ENCODE data around the gene TMEM41B. TPM values are rescaled to one million over a fixed set of nuclear protein-coding genes. Genes with fewer than 3 reads are reported as not detected.
"Not testable (repeated sequence)": the region's sequence is repeated elsewhere in the genome, so short reads cannot be mapped to it uniquely, and the experiment has no call there.

The TMEM41B gene
- total and polyA plus RNA-seq, 2 of the 4 experiments (the other 2 are of a cell fraction) = 20.8 to 21.5 TPM

DNA sequence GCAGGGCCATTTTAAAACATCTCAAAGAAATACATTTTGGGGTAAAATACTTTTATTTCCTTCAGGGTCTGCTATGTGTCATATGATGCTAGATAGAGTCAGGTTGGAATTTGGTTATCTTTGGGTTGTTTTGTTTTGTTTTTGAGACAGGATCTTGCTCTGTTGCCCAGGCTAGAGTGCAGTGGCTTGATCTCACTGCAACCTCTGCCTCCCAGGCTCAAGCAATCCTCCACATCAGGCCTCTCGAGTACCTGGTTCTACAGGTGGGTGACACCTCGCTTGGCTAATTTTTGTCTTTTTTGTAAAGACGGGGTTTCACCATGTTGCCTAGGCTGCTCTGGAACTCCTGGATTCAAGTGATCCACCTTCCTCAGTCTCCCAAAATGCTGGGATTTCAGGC lies 66.5 kb downstream of the TMEM41B start:
- TF ChIP-seq RAD21 (IDR thresholded peaks at IDR 0.05; ENCODE audit: low read length) = no peak
- Histone ChIP-seq H2BK15ac (ENCODE audit: low read depth, low read length) (no peak overlapping the region), H3K9me1 (ENCODE audit: insufficient read depth, low read length) (peaks cover 5% of the 10 kb centered on the region; the same call in 1 of the 2 replicates), H3K4ac (ENCODE audit: low read depth, low read length) (no peak overlapping the region), H3K4me1 (ENCODE audit: control insufficient read depth, insufficient read depth, low read length) (0 out of 2 replicates have a peak, but pooled peaks cover 1% of the 10 kb centered on the region), H2AFZ (replicated peaks; ENCODE audit: low read length, poor library complexity) (no peak overlapping the region), H4K20me1 (ENCODE audit: insufficient read depth, low read length) (peaks cover 82% of the 10 kb centered on the region), H2BK5ac (ENCODE audit: low read depth, low read length, poor library complexity, severe bottlenecking) (no peak overlapping the region), H3K9ac (ENCODE audit: low read depth, low read length) (no peak overlapping the region), H3K27ac (ENCODE audit: insufficient read depth, low read length) (no peak overlapping the region), H3K4me3 (ENCODE audit: insufficient read depth, low read depth, low read length) (no peak overlapping the region), H3K56ac (ENCODE audit: extremely low read depth, insufficient read depth, low read length) (no peak overlapping the region), H2AK9ac (replicated peaks; ENCODE audit: low read depth, low read length, poor library complexity) (no peak overlapping the region), H2BK20ac (ENCODE audit: low read depth, low read length) (no peak overlapping the region), H4K8ac (ENCODE audit: low read depth in 2 of 2, low read length in 2 of 2) (no peak overlapping the region), H3K79me1 (ENCODE audit: low read depth in 1 of 2, low read length in 2 of 2) (peaks cover 13 to 73% of the 10 kb centered on the region in 2 experiments), H3K36me3 (ENCODE audit: control insufficient read depth, insufficient read depth, low read length) (no peaks in the 10 kb centered on the region; the same call in 1 of the 2 replicates), H2BK120ac (ENCODE audit: low read depth, low read length) (no peak overlapping the region), H3K4me2 (ENCODE audit: low read depth, low read length) (no peak overlapping the region), H3K18ac (ENCODE audit: low read depth, low read length) (no peak overlapping the region), H3K14ac (replicated peaks; ENCODE audit: low read depth, low read length) (no peak overlapping the region), H2AK5ac (ENCODE audit: low read depth, low read length) (no peak overlapping the region), H4K5ac (ENCODE audit: low read depth, low read length) (no peak overlapping the region), H4K91ac (ENCODE audit: insufficient read depth, low read depth, low read length) (no peak overlapping the region), H3K23ac (ENCODE audit: low read depth, low read length) (no peak overlapping the region), H3K9me3 (ENCODE audit: control insufficient read depth, insufficient read depth, low read length) (no peaks in the 10 kb centered on the region), H3K27me3 (ENCODE audit: control insufficient read depth, insufficient read depth, low read length) (no peaks in the 10 kb centered on the region)
- WGBS, 2 experiments (ENCODE audit: extremely low coverage in 2 of 2, insufficient read length in 1 of 2) = 90% methylated on average over 2 of the region's 3 CpGs; no CpG with 5 or more reads in 1 of the 2 experiments
- POLR2A ChIA-PET (ENCODE audit: unreplicated experiment) = no interaction called here
- no peak for ATAC-seq (ENCODE audit: low read depth)
- in situ Hi-C loops (cut with MboI; ENCODE audit: low sequenced_read_pairs) (no loop called here), dilution Hi-C loops (cut with HindIII; ENCODE audit: low sequenced_read_pairs, unreplicated experiment) (no loop called here), intact Hi-C loops (cut with micrococcal nuclease) (no loop called here)
- DNase-seq = no peak
- CTCF ChIA-PET = interaction anchor here (0.9 kb wide), 1 partner anchor 37 kb away, joined by 3 read pairs; no protein-coding TSS in a partner anchor
- no TSS peak for BruUV-seq (replicated peaks)

DNA sequence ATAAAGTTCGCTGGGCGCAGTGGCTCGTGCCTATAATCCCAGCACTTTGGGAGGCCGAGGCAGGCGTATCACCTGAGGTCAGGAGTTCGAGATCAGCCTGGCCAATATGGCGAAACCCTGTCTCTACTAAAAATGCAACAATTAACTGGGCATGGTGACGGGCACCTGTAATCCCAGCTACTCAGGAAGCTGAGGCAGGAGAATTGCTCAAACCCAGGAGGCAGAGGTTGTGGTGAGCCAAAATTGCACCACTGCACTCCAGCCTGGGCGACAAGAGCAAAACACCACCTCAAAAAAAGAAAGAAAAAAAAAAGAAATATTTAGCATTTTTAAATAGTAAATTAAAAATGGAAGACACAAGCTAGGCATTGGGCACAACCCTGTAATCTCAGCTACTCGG lies 78.2 kb downstream of the TMEM41B start:
- H3K9me3 ChIP-seq (ENCODE audit: control insufficient read depth, insufficient read depth, low read length); H3K14ac ChIP-seq (replicated peaks; ENCODE audit: low read depth, low read length); H2BK5ac ChIP-seq (ENCODE audit: low read depth, low read length, poor library complexity, severe bottlenecking); H3K4ac ChIP-seq (ENCODE audit: low read depth, low read length); H3K9me1 ChIP-seq (ENCODE audit: insufficient read depth, low read length); H3K4me3 ChIP-seq (ENCODE audit: insufficient read depth, low read depth, low read length); H2BK15ac ChIP-seq (ENCODE audit: low read depth, low read length); H2BK20ac ChIP-seq (ENCODE audit: low read depth, low read length); dilution Hi-C loops (cut with HindIII; ENCODE audit: low sequenced_read_pairs, unreplicated experiment); H3K36me3 ChIP-seq (ENCODE audit: control insufficient read depth, insufficient read depth, low read length); H2AK5ac ChIP-seq (ENCODE audit: low read depth, low read length); intact Hi-C loops (cut with micrococcal nuclease); H4K8ac ChIP-seq (ENCODE audit: low read depth in 2 of 2, low read length in 2 of 2); H3K4me2 ChIP-seq (ENCODE audit: low read depth, low read length); POLR2A ChIA-PET (ENCODE audit: unreplicated experiment); ATAC-seq (ENCODE audit: low read depth); H2AFZ ChIP-seq (replicated peaks; ENCODE audit: low read length, poor library complexity); DNase-seq; H2AK9ac ChIP-seq (replicated peaks; ENCODE audit: low read depth, low read length, poor library complexity); in situ Hi-C loops (cut with MboI; ENCODE audit: low sequenced_read_pairs); H2BK120ac ChIP-seq (ENCODE audit: low read depth, low read length); H3K23ac ChIP-seq (ENCODE audit: low read depth, low read length); H4K91ac ChIP-seq (ENCODE audit: insufficient read depth, low read depth, low read length); H4K5ac ChIP-seq (ENCODE audit: low read depth, low read length); H3K27ac ChIP-seq (ENCODE audit: insufficient read depth, low read length); H3K4me1 ChIP-seq (ENCODE audit: control insufficient read depth, insufficient read depth, low read length); H3K27me3 ChIP-seq (ENCODE audit: control insufficient read depth, insufficient read depth, low read length); H3K56ac ChIP-seq (ENCODE audit: extremely low read depth, insufficient read depth, low read length); BruUV-seq (replicated peaks); H3K18ac ChIP-seq (ENCODE audit: low read depth, low read length); H3K9ac ChIP-seq (ENCODE audit: low read depth, low read length): not testable (repeated sequence)
- CTCF ChIA-PET = interaction anchor here (0.7 kb wide), 1 partner anchor 223 kb away, joined by 3 read pairs; no protein-coding TSS in a partner anchor
- Histone ChIP-seq H4K20me1 (ENCODE audit: insufficient read depth, low read length) (peaks cover 81% of the 10 kb centered on the region), H3K79me1 (ENCODE audit: low read depth in 1 of 2, low read length in 2 of 2) (peaks cover 6 to 73% of the 10 kb centered on the region in 2 experiments; a peak in 3 of 4 replicates)
- WGBS, 2 experiments (ENCODE audit: extremely low coverage in 2 of 2, insufficient read length in 1 of 2) = 92% methylated on average over 4 of the region's 10 CpGs; no CpG with 5 or more reads in 1 of the 2 experiments
